ENCODE data around the gene MED13L.

DNA sequence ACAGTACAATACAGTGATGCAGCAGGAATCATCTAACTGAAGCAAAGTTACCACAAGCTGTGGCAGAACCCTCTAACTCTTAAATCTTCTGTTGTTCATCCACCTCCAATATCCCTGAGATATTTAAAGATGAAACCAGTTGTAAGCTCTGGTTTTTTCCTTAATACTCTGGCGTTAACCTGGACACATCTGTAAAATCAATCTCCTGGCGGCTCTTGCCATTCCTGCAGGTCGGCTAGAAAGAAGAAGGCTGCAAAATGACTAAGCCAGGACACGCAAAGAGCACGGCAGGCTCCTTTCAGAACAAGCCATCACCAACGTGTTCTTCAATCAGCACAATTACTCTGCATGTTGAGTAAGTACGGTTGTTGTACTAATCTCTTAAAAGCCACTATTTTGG, 309.3 kb downstream of the MED13L start:
- TF ChIP-seq FOXM1 (IDR thresholded peaks at IDR 0.05; ENCODE audit: borderline replicate concordance) (no peak), SP1 (IDR thresholded peaks at IDR 0.05) (no peak), SUZ12 (IDR thresholded peaks at IDR 0.05) (no peak), BHLHE40 (IDR thresholded peaks at IDR 0.05; ENCODE audit: borderline replicate concordance) (no peak), NFRKB (IDR thresholded peaks at IDR 0.05) (no peak), HDGF (IDR thresholded peaks at IDR 0.05; ENCODE audit: borderline replicate concordance) (no peak), ELF4 (IDR thresholded peaks at IDR 0.05) (no peak), FOXK2 (IDR thresholded peaks at IDR 0.05) (no peak), ARNT (IDR thresholded peaks at IDR 0.05) (no peak), LEF1 (IDR thresholded peaks at IDR 0.05; ENCODE audit: borderline replicate concordance) (no peak)

Measured in HEK293T (cell line).